ENCODE measurements around the gene CFAP46.
"Not testable (repeated sequence)": the region's sequence is repeated elsewhere in the genome, so short reads cannot be mapped to it uniquely, and the experiment has no call there.

Gene CFAP46

GRCh38 chr10:132939957-132940790, 2.2 kb downstream of the CFAP46 start:
- Histone ChIP-seq H3K36me3 (no peaks in the 10 kb centered on the region), H3K9ac (peak overlapping the region; percentile 36; the same call in 1 of the 2 replicates), H3K27ac (no peak overlapping the region), H3K4me1 (peaks cover 53% of the 10 kb centered on the region), H3K27me3 (peaks cover 58% of the 10 kb centered on the region), H3K9me3 (no peaks in the 10 kb centered on the region), H4K20me1 (peaks cover 12% of the 10 kb centered on the region; the same call in 1 of the 2 replicates), H3K4me2 (peak overlapping the region; percentile 84), H3K4me3 (no peak overlapping the region)
- no peak for TF ChIP-seq Cebpa-rat (IDR thresholded peaks at IDR 0.05)

DNA sequence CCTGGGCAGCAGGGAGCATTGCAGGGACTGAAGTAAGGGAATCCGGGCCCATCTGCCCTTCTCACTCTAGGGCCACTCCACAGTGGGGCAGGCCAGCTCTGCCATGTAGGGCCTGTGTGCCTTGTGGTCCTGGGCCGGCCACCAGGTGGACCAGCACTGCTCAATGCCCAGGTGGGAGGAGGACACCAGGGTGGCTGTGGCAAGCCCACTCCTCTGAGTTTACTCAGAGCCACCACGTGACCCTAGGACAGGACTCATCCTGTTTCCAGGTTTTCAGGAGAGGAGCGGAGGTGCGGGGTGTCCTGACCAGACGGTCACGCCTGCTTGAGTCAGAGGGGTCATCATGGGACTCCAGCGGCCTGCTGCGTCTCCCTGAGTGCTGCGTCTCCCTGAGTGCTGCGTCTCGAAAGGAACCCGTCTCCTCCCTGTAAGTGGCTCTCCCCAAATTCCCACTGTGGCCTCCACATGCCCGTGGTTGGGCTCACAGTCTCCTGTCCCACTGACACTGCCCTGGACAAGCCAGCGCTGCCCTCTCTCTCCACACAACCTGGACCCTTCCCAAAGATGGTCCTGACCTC, 2.9 kb downstream of the CFAP46 start:
- Histone ChIP-seq H4K20me1 (peaks cover 12% of the 10 kb centered on the region; the same call in 1 of the 2 replicates), H3K4me3 (no peak overlapping the region), H3K27me3 (peaks cover 54% of the 10 kb centered on the region), H3K27ac (no peak overlapping the region), H3K9ac (peak overlapping the region; percentile 36; the same call in 1 of the 2 replicates), H3K4me1 (peaks cover 53% of the 10 kb centered on the region), H3K9me3 (no peaks in the 10 kb centered on the region), H3K4me2 (peak overlapping the region; percentile 84), H3K36me3 (no peaks in the 10 kb centered on the region)
- TF ChIP-seq Cebpa-rat (IDR thresholded peaks at IDR 0.05) = no peak

GRCh38 chr10:132938472-132939339, 3.7 kb downstream of the CFAP46 start:
- no peak overlapping the region for H3K9ac ChIP-seq
- peaks cover 46% of the 10 kb centered on the region for H3K27me3 ChIP-seq
- no peak for TF ChIP-seq Cebpa-rat (IDR thresholded peaks at IDR 0.05)
- peaks cover 12% of the 10 kb centered on the region; the same call in 1 of the 2 replicates for H4K20me1 ChIP-seq
- H3K4me1 ChIP-seq = peaks cover 53% of the 10 kb centered on the region
- no peak overlapping the region for H3K4me3 ChIP-seq
- no peaks in the 10 kb centered on the region for H3K36me3 ChIP-seq
- H3K27ac ChIP-seq = no peak overlapping the region
- no peaks in the 10 kb centered on the region for H3K9me3 ChIP-seq
- H3K4me2 ChIP-seq = peak overlapping the region; percentile 84

DNA sequence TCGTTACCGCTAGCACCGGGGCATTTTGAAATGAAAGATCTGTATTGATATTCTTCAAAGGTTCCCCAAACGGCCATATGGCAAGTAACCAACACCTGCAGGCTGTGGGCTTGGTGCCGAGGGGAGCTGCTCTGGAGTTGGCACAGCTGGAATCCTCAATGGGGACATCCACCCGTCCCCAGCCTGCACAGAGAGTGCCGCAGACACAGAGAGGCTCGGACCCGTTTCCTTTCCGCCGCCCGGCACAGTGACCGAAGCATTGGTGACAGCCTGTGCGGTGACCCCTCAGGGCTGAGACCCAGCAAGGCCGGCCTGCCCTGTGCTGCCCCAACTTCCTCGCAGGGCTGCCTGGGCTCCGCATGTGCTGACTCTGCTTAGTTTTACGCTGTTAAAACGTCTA, 4.5 kb downstream of the CFAP46 start:
- Histone ChIP-seq H3K36me3 (no peaks in the 10 kb centered on the region), H3K9ac (no peak overlapping the region), H3K4me2 (peak overlapping the region; percentile 84), H3K4me3 (no peak overlapping the region), H4K20me1 (peaks cover 12% of the 10 kb centered on the region; the same call in 1 of the 2 replicates), H3K4me1 (peaks cover 59% of the 10 kb centered on the region), H3K9me3 (no peaks in the 10 kb centered on the region), H3K27me3 (peaks cover 38% of the 10 kb centered on the region), H3K27ac (no peak overlapping the region)
- no peak for TF ChIP-seq Cebpa-rat (IDR thresholded peaks at IDR 0.05)

- no peaks in the 10 kb centered on the region for H3K9me3 ChIP-seq
- H3K27ac ChIP-seq = no peak overlapping the region
- H3K36me3 ChIP-seq = no peaks in the 10 kb centered on the region
- H4K20me1 ChIP-seq = no peaks in the 10 kb centered on the region
- no peak overlapping the region for H3K9ac ChIP-seq
- no peak overlapping the region for H3K4me3 ChIP-seq
- H3K4me2 ChIP-seq = no peak overlapping the region
- peaks cover 34% of the 10 kb centered on the region for H3K4me1 ChIP-seq
- TF ChIP-seq Cebpa-rat (IDR thresholded peaks at IDR 0.05) = no peak
- H3K27me3 ChIP-seq = peaks cover 16% of the 10 kb centered on the region; the same call in 1 of the 2 replicates
Measured at GRCh38 chr10:132934953-132935352, 7.4 kb downstream of the CFAP46 start.

DNA sequence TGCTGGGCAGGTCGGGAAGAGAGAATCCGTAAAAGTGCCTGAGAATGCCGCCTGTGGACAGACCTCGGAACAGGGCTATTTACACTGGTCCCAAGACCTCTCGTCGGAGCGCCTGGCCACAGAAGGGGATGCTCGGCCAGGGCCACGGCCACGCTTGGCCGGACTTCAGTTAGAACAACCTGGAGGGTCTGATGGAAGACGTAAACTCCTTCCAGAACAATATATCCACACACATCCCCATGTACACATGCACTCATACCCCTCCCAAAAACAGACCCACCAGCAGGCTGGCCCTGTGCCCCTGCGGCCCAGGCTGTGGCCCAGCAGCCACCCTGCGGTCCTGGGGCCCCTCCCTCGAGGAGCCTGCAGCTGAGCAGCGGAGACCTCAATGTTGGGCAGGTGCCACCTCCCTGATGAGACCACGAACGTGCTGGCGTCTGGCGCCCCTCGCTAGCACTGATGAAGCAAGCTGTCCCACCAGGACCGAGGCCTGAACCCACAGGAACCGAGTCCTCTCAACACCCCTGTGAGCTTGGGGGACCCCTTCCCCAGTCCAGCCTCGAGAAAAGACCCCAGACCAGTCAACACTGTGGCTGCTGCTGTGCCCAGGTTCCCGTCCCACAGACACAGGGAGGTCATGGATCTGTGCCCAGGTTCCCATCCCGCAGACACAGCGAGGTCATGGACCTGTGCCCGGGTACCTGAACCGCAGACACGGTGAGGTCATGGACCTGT, 8.9 kb downstream of the CFAP46 start:
- no peaks in the 10 kb centered on the region for H3K36me3 ChIP-seq
- peaks cover 28% of the 10 kb centered on the region for H3K4me1 ChIP-seq
- no peaks in the 10 kb centered on the region for H4K20me1 ChIP-seq
- peak overlapping the region; percentile 1; the same call in 1 of the 2 replicates for H3K4me2 ChIP-seq
- no peak overlapping the region for H3K9ac ChIP-seq
- no peaks in the 10 kb centered on the region for H3K9me3 ChIP-seq
- peaks cover 12% of the 10 kb centered on the region; the same call in 1 of the 2 replicates for H3K27me3 ChIP-seq
- no peak overlapping the region for H3K27ac ChIP-seq
- no peak overlapping the region for H3K4me3 ChIP-seq
- TF ChIP-seq Cebpa-rat (IDR thresholded peaks at IDR 0.05) = no peak

DNA sequence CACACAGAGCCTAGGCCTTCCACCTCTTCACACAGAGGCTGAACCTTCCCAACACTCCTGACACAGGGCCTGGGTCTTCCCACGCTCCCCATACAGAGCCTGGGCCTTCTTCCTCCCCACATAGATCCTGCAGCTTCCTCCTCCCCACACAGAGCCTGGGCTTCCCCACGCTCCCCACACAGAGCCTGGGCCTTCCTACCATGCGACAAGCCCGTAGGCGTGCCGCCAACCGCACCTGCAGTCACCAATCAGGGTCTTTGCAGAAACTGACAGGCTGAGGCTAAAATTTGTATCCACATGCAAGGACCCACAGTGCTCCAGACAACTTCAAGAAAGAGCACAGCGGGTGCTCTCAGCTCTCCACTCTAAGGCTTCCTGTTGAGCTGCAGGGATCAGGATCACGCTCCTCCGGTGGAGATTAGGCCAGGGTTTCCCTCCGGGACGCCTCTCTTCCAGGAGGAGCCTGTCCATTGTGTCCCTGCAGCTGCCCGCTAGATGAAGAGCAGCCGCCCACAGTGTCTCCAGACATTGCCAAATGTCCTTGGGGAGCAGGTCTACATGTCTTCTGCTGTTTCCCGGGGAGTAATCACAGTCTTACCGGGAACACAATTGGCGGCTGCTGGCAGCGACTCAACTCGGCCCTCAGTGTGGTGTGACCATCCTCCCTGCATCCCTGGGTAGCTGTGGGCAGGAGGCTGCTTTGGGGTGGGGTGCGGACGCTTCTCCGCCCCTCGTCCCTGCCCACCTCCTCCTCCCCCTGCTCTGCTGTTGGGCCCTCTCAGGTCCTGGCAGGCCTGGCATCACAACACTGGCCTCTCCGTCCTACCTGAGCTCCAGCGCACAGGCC, 9.7 kb downstream of the CFAP46 start:
- H3K4me2 ChIP-seq = peak overlapping the region; percentile 1; the same call in 1 of the 2 replicates
- TF ChIP-seq Cebpa-rat (IDR thresholded peaks at IDR 0.05) = no peak

DNA sequence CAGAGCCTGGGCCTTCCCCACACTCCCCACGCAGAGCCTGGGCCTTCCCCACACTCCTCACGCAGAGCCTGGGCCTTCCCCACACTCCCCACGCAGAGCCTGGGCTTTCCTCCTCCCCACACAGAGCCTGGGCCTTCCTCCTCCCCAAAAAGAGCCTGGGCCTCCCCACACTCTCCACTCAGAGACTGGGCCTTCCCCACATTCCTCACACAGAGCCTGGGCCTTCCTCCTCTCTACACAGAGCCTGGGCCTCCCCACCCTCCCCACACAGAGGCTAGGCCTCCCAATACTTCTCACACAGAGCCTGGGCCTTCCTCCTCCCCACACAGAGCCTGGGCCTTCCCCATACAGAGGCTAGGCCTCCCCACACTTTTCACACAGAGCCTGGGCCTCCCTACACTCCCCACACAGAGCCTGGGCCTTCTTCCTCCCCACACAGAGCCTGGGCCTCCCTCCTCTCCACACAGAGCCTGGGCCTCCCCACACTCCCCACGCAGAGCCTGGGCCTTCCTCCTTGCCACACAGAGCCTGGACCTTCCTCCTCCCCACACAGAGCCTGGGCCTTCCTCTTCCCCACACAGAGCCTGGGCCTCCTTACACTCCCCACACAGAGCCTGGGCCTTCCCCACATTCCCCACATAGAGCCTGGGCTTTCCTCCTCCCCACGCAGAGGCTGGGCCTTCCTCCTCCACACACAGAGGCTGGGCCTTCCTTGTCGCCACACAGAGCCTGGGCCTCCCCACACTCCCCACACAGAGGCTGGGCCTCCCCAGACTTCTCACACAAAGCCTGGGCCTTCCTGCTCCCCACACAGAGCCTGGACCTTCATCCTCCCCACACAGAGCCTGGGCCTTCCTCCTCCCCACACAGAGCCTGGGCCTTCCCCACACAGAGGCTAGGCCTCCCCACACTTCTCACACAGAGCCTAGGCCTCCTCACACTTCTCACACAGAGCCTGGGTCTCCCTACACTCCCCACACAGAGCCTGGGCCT, 10.8 kb downstream of the CFAP46 start:
- H3K4me2 ChIP-seq, H3K4me3 ChIP-seq, H3K27me3 ChIP-seq, H3K9me3 ChIP-seq, H4K20me1 ChIP-seq, H3K36me3 ChIP-seq: not testable (repeated sequence)
- Histone ChIP-seq H3K9ac (peak overlapping the region; percentile 69), H3K27ac (peak overlapping the region; percentile 76), H3K4me1 (peaks cover 25% of the 10 kb centered on the region)

More for the DNA sequence above, 9.7 kb downstream of the CFAP46 start:
- no peaks in the 10 kb centered on the region for H4K20me1 ChIP-seq
- H3K27ac ChIP-seq = peak overlapping the region; percentile 76
- peaks cover 4% of the 10 kb centered on the region; the same call in 1 of the 2 replicates for H3K27me3 ChIP-seq
- no peaks in the 10 kb centered on the region for H3K9me3 ChIP-seq
- H3K36me3 ChIP-seq = no peaks in the 10 kb centered on the region
- H3K4me1 ChIP-seq = peaks cover 28% of the 10 kb centered on the region
- H3K9ac ChIP-seq = 0 out of 2 replicates have a peak overlapping the region, but pooled peaks have one; percentile 69
- no peak overlapping the region for H3K4me3 ChIP-seq

DNA sequence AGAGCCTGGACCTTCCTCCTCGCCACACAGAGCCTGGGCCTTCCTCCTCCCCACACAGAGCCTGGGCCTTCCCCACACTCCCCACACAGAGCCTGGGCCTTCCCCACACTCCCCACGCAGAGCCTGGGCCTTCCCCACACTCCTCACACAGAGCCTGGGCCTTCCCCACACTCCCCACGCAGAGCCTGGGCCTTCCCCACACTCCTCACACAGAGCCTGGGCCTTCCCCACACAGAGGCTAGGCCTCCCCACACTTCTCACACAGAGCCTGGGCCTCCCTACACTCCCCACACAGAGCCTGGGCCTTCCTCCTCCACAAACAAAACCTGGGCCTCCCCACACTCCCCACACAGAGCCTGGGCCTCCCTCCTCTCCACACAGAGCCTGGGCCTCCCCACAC, 11.7 kb downstream of the CFAP46 start:
- H3K4me3 ChIP-seq, H3K4me2 ChIP-seq, H3K27ac ChIP-seq, H3K36me3 ChIP-seq, H4K20me1 ChIP-seq, H3K9me3 ChIP-seq, H3K27me3 ChIP-seq, H3K9ac ChIP-seq: not testable (repeated sequence)
- peaks cover 25% of the 10 kb centered on the region for H3K4me1 ChIP-seq
